GM12892 (cell line): ENCODE data around the gene TMPRSS7.

ENCODE experiments used
- DNase-seq: peaks from one replicate; pipeline ENCODE4 v3.0.0; 2011; ENCODE audit not compliant: insufficient read length
- FAIRE-seq: peaks from 2 replicates; lab custom pipeline; 2011; peaks lifted over from hg19 to GRCh38; lab: Jason Lieb, UNC
- POLR2A ChIP-seq: IDR thresholded peaks from 2 replicates; pipeline ENCODE4 v1.6.1; 2011; ENCODE audit warnings: low read depth, low read length, control low read depth
- POLR2AphosphoS5 ChIP-seq: IDR thresholded peaks from 2 replicates; pipeline ENCODE4 v1.6.1; 2011; ENCODE audit warnings: low read depth, low read length, control low read depth
- TAF1 ChIP-seq: IDR thresholded peaks from 2 replicates; pipeline ENCODE4 v1.6.1; 2011; ENCODE audit warnings: low read depth, mild to moderate bottlenecking, control low read depth, low read length, borderline replicate concordance

The TMPRSS7 gene

GRCh38 chr3:112003321-112004080, 31.0 kb upstream of the TMPRSS7 start:
- no peak for DNase-seq
- FAIRE-seq, result no peak
- TF ChIP-seq POLR2AphosphoS5 (no peak), POLR2A (no peak), TAF1 (no peak)

- no peak for FAIRE-seq
- no peak for DNase-seq
- TF ChIP-seq TAF1 (no peak), POLR2A (no peak), POLR2AphosphoS5 (no peak)
Measured at GRCh38 chr3:112004187-112004586, 30.3 kb upstream of the TMPRSS7 start.

- no peak for FAIRE-seq
- TF ChIP-seq POLR2AphosphoS5 (no peak), POLR2A (no peak), TAF1 (no peak)
- DNase-seq, result no peak
Measured at GRCh38 chr3:112004669-112005068, 29.9 kb upstream of the TMPRSS7 start.

GRCh38 chr3:112005091-112005672, 29.4 kb upstream of the TMPRSS7 start:
- FAIRE-seq (no peak), DNase-seq (no peak)
- TF ChIP-seq POLR2A (no peak), POLR2AphosphoS5 (no peak), TAF1 (no peak)

GRCh38 chr3:112007633-112008032, 26.9 kb upstream of the TMPRSS7 start:
- no peak for DNase-seq
- TF ChIP-seq POLR2A (no peak), TAF1 (no peak), POLR2AphosphoS5 (no peak)
- no peak for FAIRE-seq

GRCh38 chr3:112009670-112010069, 24.9 kb upstream of the TMPRSS7 start:
- TF ChIP-seq POLR2AphosphoS5, result no peak
- no peak for TF ChIP-seq POLR2A
- no peak for TF ChIP-seq TAF1
- no peak for DNase-seq
- no peak for FAIRE-seq

GRCh38 chr3:112010636-112011035, 23.9 kb upstream of the TMPRSS7 start:
- no peak for TF ChIP-seq POLR2A
- no peak for TF ChIP-seq POLR2AphosphoS5
- DNase-seq (no peak), FAIRE-seq (no peak)

GRCh38 chr3:112011376-112011940, 23.1 kb upstream of the TMPRSS7 start:
- FAIRE-seq (no peak), DNase-seq (no peak)
- TF ChIP-seq POLR2AphosphoS5 (no peak), POLR2A (no peak), TAF1 (no peak)

GRCh38 chr3:112012205-112012992, 22.1 kb upstream of the TMPRSS7 start:
- FAIRE-seq (no peak), DNase-seq (no peak)
- TF ChIP-seq POLR2AphosphoS5 (no peak), POLR2A (no peak), TAF1 (no peak)

GRCh38 chr3:112013058-112013783, 21.3 kb upstream of the TMPRSS7 start:
- no peak for TF ChIP-seq POLR2AphosphoS5
- no peak for TF ChIP-seq POLR2A
- TF ChIP-seq TAF1, result no peak
- peak; percentile 91 for FAIRE-seq
- DNase-seq, result no peak

- no peak for FAIRE-seq
- DNase-seq, result no peak
- TF ChIP-seq TAF1 (no peak), POLR2AphosphoS5 (no peak), POLR2A (no peak)
Measured at GRCh38 chr3:112013784-112014143, 20.8 kb upstream of the TMPRSS7 start.
